ENCODE results near the gene ARHGAP19.

ARHGAP19 gene

DNA sequence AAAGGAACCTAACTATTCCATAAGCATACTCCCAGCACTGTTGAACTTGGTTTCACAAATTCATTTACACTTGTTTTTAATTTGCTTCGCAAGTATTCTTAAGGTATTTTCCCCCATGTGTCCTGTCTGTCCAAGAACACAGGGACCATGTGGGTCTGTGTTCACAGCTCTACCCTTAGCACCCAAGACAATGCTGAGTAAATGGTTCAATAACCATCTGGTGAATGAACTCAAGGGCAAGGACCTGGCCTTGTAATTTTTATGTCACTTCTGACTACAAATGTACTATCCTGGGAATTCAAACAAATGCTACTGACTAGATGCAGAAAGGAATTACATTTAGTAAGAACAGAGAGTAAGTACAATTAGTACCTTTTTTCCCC is 63.7 kb downstream of the ARHGAP19 start:
- DNase-seq (ENCODE audit: low read depth in 2 of 2) = no peak

- no peak for DNase-seq (ENCODE audit: low read depth in 2 of 2)
Measured at GRCh38 chr10:97228130-97228774, 64.2 kb downstream of the ARHGAP19 start.

- no peak for DNase-seq (ENCODE audit: low read depth in 2 of 2)
Measured at GRCh38 chr10:97226398-97226797, 66.0 kb downstream of the ARHGAP19 start.

DNA sequence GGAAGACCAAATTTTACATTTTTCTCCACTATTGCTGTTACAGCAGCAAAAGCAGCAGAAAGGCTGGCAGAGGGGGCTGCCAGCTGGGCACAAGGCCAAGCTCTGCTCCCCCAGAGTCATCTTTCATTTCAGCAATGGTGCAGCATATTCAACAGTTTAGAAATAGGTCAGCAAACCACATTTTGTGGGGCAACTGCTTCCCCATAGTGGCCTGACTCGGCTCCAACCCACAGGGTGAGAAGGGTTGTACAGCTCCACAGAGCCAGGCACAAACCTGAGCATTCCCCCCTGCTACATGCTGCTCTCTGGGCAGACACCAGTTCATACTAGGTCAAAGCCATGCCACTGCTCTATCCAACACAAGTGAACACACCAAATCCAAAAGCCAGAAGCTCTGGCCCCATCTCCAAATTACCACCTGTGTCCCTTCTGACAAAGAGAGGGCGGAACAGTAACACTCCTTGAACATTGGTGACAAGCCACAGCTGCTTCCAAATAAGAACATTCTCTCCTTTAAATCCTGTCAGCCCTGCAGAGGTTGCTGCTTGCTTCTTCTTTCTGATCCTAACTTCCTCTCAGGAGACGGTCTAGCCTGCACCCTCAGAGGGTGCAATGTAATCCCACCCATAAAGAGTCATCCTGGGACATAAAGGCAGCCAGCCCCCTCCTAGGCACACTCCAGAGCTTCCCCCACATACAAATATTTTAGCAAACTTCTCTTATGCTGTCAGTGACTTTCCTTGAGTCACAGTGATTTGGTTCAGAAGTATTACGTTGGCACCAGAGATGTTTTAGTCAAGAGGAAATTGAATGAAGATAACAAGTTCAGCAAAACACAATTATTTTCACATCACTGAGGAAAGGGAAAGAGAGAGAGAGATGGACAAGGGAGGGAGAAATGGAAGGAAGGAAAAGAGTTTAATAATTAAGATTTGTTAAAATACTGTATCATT is 67.7 kb downstream of the ARHGAP19 start:
- DNase-seq (ENCODE audit: low read depth in 2 of 2) = no peak

DNA sequence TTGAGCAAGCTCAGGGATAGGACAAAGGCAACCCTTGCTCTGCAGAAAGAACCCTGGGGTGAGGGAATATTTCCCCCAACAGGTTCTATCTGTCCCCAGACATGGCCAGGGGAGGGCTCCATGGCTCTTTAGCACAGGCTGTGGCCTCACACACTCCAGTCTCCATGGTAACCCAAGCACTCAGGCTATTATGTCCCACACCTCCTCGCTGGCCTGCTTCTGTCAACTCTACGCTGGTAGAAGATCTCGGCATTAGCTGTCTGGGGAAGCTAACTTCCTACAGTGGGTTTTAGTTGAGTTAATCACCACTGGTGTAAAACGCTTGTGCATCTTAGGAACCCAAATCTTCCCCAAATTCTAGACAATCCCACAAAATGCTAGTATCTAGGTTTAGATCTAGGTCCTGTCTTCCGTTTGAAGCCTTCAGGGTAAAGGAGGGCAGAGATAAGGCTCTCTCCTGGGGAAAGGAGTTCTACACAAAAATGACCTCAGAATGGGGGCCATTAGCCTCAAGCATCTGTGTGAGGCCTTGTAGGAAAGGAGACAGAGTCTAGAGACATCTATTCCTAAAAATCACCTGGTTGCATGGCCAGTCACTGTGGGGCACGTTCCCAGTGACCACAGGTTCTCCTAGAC is 70.0 kb downstream of the ARHGAP19 start:
- DNase-seq (ENCODE audit: low read depth in 2 of 2) = no peak

DNA sequence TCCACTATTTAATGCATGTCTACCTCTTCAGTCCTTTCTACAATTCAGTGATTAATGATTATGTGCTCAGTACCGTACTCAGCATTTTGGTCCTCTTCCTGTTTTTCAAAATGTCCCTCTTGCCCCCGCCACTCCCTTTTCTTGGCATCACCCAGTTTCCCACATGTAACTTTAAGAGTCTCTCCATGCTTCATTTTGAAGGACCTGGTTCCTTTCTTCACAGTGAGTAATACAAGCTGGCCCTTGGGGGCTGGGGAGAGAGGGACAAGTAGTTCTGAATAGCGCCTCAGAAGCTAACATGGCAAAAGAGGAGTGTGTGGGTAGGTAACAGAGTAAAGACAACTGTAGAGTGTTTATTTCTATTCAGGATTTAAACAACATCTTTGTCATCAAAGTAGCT is 72.1 kb downstream of the ARHGAP19 start:
- DNase-seq (ENCODE audit: low read depth in 2 of 2) = no peak

- no peak for DNase-seq (ENCODE audit: low read depth in 2 of 2)
Measured at GRCh38 chr10:97217299-97217698, 75.1 kb downstream of the ARHGAP19 start.

DNA sequence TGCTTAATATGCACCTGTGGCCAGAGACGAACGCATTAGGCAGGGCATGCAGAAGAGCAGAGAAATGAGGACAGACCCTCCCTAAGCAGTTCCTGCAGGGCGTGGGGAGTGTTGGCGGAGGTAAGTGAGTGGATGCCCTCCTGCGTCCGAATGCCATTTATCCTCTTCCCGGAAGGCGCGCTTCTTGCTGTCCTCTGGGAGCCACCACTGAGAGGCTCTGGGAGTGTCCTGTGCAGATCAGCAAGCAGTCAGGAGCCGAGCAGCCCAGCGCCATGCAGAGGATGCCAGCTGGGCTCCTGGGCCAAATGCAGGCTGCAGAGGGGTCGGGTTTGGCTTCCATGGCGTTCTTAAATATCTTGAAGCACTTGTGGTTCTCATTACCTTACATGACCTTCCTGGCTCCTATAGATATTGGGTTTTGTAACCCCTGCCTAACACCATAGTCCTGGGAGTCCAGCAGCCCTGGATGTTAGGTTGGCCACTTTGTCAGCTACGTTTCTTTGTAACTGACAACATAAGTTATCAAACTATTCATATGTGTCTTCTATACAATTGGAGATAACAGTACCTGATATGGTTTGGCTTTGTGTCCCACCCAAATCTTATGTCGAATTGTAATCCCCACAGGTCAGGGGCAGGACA is 76.7 kb downstream of the ARHGAP19 start:
- DNase-seq (ENCODE audit: low read depth in 2 of 2) = no peak

DNA sequence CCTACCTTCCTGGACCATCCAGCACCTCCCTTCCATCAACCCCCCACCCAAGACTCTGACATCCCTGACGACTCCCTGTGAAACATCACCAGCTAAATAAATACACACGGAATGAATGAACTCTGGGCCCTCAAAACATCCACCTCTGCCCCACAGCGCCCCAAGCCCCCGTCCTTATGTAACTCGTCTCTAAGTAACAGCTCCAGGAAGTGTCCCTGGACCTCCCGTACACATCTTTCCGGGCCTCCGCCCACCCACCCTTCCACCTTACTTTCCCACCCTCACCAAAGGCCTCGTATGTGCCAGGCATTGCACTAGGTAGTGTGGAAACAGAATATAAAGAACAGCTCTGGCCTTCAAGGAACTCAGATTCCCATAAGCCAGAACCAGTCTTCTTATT is 79.0 kb downstream of the ARHGAP19 start:
- no peak for DNase-seq (ENCODE audit: low read depth in 2 of 2)

DNA sequence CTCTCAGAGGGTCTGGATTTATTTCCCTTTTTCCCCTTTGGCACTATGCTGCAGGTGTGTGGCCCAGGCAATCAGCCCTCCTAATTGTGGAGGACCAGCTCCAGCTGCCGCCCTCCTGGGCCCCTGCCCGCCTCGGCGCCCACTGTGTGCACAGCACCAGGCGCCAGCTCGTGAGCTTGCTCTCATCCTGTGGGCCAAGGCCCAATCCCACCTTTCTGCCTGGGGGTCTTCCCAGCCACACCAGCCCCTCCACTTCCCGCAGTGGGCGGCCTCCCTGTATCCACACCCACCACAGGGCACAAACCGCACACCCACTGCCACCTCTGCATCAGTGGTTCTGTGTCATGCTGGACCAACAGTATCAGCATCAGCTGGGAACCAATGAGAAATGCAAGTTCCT is 81.2 kb downstream of the ARHGAP19 start:
- DNase-seq (ENCODE audit: low read depth in 2 of 2) = no peak

- peak; percentile 11 to 24 for DNase-seq (ENCODE audit: low read depth in 2 of 2)
Measured at GRCh38 chr10:97210543-97210960, 81.9 kb downstream of the ARHGAP19 start.

DNA sequence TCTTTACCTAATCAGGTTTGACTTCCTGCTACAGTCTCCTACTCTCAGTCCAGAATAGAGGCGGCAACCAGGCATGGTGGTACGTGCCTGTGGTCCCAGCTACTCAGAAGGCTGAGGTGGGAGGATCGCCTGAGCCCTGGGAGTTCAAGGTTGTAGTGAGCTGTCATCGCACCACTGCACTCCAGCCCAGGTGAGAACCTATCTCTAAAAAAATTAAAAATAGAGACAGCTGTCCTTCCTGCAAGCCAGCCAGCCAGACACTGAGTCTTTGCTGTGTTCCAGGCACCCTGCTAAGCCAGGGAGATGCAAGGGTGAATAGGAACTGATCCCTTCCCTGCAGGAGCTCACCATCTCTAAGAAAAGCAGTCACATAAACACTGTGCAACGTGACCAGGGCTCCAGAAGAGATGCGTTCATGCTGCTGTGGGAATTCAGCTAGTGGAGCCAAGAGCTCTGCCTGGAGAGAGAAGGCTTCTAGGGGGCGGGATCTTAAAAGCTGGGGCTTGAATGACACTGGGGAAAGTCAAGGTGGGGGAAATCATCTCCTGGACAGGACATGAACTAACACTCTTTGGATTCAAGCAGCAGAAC is 84.6 kb downstream of the ARHGAP19 start:
- no peak for DNase-seq (ENCODE audit: low read depth in 2 of 2)

DNA sequence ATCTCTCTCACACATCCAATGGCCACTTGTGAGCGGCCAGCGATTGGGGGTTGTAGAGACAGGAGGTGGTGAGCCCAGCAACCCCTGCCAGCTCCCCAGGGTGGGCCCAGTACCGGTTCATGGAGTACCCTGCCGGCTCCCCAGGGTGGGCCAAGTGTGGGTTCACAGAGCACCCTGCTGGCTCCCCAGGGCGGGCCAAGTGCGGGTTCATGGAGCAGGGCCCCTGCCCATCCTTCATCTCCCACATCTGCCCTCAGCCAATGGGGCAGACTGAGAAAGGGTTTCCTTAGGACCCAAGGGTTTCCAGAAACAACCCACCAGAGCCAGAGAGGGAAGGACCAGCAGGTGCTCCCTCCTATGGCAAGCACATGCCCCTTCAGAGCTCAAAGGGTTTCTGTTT is 85.3 kb downstream of the ARHGAP19 start:
- DNase-seq (ENCODE audit: low read depth in 2 of 2) = no peak

- no peak for DNase-seq (ENCODE audit: low read depth in 2 of 2)
Measured at GRCh38 chr10:97204826-97205679, 87.4 kb downstream of the ARHGAP19 start.

DNA sequence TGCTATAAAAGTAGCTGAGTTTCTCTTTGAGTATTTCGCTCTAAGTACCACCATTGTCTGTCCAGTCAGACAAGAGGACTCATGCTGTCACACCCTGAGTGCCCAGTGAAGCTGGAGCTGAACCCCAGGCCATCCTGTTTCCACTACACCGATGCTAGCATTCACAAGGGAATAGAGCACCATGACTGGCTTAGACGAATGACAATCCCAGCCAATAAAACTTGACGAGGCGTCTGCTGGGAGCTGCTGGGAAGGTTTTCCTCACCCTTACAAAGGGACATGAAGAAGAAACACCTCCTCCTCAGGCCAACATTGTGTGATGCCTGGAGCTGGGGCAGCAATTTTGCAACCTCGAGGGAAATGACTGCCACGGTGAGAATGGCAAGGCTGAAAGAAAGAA is 89.2 kb downstream of the ARHGAP19 start:
- no peak for DNase-seq (ENCODE audit: low read depth in 2 of 2)

DNA sequence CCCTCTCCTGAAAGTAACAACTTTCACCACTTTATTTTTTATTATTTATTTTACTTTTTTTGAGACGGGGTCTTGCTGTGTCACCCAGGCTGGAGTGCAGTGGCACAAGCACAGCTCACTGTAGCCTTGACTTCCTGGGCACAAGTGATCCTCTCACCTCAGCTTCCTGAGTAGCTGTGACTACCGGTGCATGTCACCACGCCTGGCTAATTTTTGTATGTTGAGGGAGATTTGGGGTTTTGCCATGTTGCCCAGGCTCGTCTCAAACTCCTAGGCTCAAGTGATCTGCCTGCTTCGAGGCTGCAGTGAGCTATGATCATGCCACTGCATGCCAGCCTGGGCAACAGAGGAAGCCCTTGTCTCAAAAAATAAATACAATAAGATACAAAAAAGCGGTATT is 91.8 kb downstream of the ARHGAP19 start:
- DNase-seq (ENCODE audit: low read depth in 2 of 2) = no peak

GRCh38 chr10:97199152-97199551 is 93.3 kb downstream of the ARHGAP19 start:
- DNase-seq (ENCODE audit: low read depth in 2 of 2) = no peak

GRCh38 chr10:97197030-97197500 is 95.4 kb downstream of the ARHGAP19 start:
- DNase-seq (ENCODE audit: low read depth in 2 of 2) = no peak

- peak; percentile 36 to 49 for DNase-seq (ENCODE audit: low read depth in 2 of 2)
Measured at GRCh38 chr10:97196223-97197029, 96.0 kb downstream of the ARHGAP19 start.

DNA sequence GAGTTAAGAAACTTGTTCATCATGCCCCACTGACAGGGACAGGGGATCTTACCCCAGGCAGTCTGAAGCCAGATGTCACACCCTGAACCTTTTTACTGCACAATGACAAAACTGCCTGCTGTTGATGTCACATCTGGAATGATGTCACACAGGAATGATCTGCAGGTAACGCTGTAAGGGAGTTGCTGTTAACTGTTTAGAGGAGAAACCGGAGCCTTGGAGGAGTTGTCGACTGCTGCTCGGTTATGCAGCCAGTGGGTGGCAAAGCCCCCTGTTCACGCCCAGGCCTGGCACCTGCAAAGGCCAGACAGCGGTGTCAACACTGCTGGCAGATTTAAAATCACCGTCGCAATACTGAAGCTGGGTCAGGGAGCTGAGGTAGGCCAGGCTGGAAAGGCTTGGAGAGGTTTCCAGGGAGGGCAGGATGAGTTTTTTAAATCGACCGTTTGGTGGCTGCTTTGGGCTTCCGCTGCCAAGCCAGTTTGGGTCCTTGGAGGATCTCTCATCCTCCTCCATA is 96.7 kb downstream of the ARHGAP19 start:
- DNase-seq (ENCODE audit: low read depth in 2 of 2) = no peak
